GM23248 (cell line): ENCODE measurements around the gene CNKSR1.

ENCODE experiments used
- EZH2 ChIP-seq: fragments of 200-600 bp; sonication (generic); IDR thresholded peaks from 2 replicates; pipeline ENCODE4 v1.6.1; 2018; ENCODE audit warnings: antibody characterized with exemption, mild to moderate bottlenecking; ENCODE audit not compliant: insufficient read depth, poor library complexity, severe bottlenecking
- EZH2phosphoT487 ChIP-seq: fragments of 200-600 bp; sonication (generic); IDR thresholded peaks from 2 replicates; pipeline ENCODE4 v1.6.1; 2018; ENCODE audit warnings: antibody characterized with exemption, moderate library complexity, mild to moderate bottlenecking, low read depth; ENCODE audit not compliant: insufficient read depth

- TF ChIP-seq EZH2phosphoT487 (no peak), EZH2 (no peak)
These were observed 1.9 kb upstream of the CNKSR1 start for GRCh38 chr1:26175346-26175745.
